T-helper 2 cell treated with Interferon-gamma antibody and Interleukin-4, amounts not matched to agents 100 ng/mL and 5 ng/mL, for 36 hours (primary cell): ENCODE measurements around the gene DZIP1. TPM values are rescaled to one million over a fixed set of nuclear protein-coding genes. Genes with fewer than 3 reads are reported as not detected.

ENCODE experiments used
- intact Hi-C: fragments of 100-400 bp; cut with micrococcal nuclease; formaldehyde crosslinking; loops from one replicate; pipeline ENCODE4 v1.15.1; 2023
- total RNA-seq: library from RNA; stranded (reverse); gene quantifications from 2 replicates; pipeline ENCODE4 v1.2.3, GENCODE V29; 2022

DZIP1 gene
- total RNA-seq, 1 donor from 2014 or later, result 0.39 TPM

- intact Hi-C loops, result no loop called here
Observed at GRCh38 chr13:95552539-95553441, 91.7 kb downstream of the DZIP1 start, which contains the start of gene CLDN10. TSS of gene CLDN10 (plus strand) at chr13:95552720. CDS start at chr13:95552754, 34 bp downstream.

GRCh38 chr13:95552208-95552538 lies 92.3 kb downstream of the DZIP1 start:
- intact Hi-C loops, result no loop called here

- intact Hi-C loops, result no loop called here
Observed at GRCh38 chr13:95547531-95548167, 96.9 kb downstream of the DZIP1 start.

GRCh38 chr13:95546919-95547318 lies 97.6 kb downstream of the DZIP1 start:
- intact Hi-C loops, result no loop called here

GRCh38 chr13:95544293-95544692 lies 100.2 kb downstream of the DZIP1 start:
- intact Hi-C loops, result no loop called here

GRCh38 chr13:95541911-95542474 lies 102.5 kb downstream of the DZIP1 start:
- intact Hi-C loops, result no loop called here

- intact Hi-C loops, result no loop called here
Observed at GRCh38 chr13:95541308-95541707, 103.2 kb downstream of the DZIP1 start.

- intact Hi-C loops, result no loop called here
Observed at GRCh38 chr13:95540888-95541287, 103.6 kb downstream of the DZIP1 start.

- intact Hi-C loops, result loop anchor here (1.0 to 5.0 kb wide), 2 partner anchors 121 to 298 kb away; no protein-coding TSS in a partner anchor
Observed at GRCh38 chr13:95536632-95537241, 107.8 kb downstream of the DZIP1 start.

GRCh38 chr13:95535243-95535642 lies 109.3 kb downstream of the DZIP1 start:
- intact Hi-C loops, result loop anchor here (5.0 kb wide), 1 partner anchor 122 kb away; no protein-coding TSS in a partner anchor

- intact Hi-C loops, result no loop called here
Observed at GRCh38 chr13:95533545-95534160, 110.9 kb downstream of the DZIP1 start.

GRCh38 chr13:95530178-95530577 lies 114.3 kb downstream of the DZIP1 start:
- intact Hi-C loops, result no loop called here

Other genes with a start within 250 kb of the DZIP1 start
- not detected in 2 replicates for gene CLDN10, start 92.0 kb downstream of the DZIP1 start, total RNA-seq
- gene DNAJC3, start 32.4 kb upstream of the DZIP1 start, total RNA-seq, result 31.6 and 33.5 TPM in 2 replicates